Effector CD8-positive, alpha-beta T cell (primary cell): ENCODE results near the gene SSR2.

Experiments used
- DNase-seq: peaks from one replicate; lab custom pipeline; 2025; lab: John Stamatoyannopoulos, UW

The SSR2 gene

GRCh38 chr1:155974208-155975115, 46.3 kb downstream of the SSR2 start:
- no peak for DNase-seq

GRCh38 chr1:155973723-155974122, 47.0 kb downstream of the SSR2 start:
- DNase-seq: no peak

- DNase-seq: no peak
Measured at GRCh38 chr1:155971910-155972809, 48.6 kb downstream of the SSR2 start.

- no peak for DNase-seq
Measured at GRCh38 chr1:155970531-155971167, 50.1 kb downstream of the SSR2 start.

- DNase-seq: no peak
Measured at GRCh38 chr1:155969377-155969791, 51.4 kb downstream of the SSR2 start.

GRCh38 chr1:155968670-155969069, 52.1 kb downstream of the SSR2 start:
- no peak for DNase-seq

GRCh38 chr1:155968051-155968400, 52.7 kb downstream of the SSR2 start:
- DNase-seq: no peak

GRCh38 chr1:155967341-155968050, 53.3 kb downstream of the SSR2 start:
- peak; percentile 9 for DNase-seq

- no peak for DNase-seq
Measured at GRCh38 chr1:155966750-155967149, 54.0 kb downstream of the SSR2 start.

GRCh38 chr1:155966135-155966534, 54.6 kb downstream of the SSR2 start:
- DNase-seq: no peak

- no peak for DNase-seq
Measured at GRCh38 chr1:155964193-155964592, 56.6 kb downstream of the SSR2 start.

GRCh38 chr1:155962599-155963211, 58.0 kb downstream of the SSR2 start:
- DNase-seq: no peak

- no peak for DNase-seq
Measured at GRCh38 chr1:155961937-155962336, 58.8 kb downstream of the SSR2 start.

- no peak for DNase-seq
Measured at GRCh38 chr1:155960081-155960745, 60.5 kb downstream of the SSR2 start.
